Measurements from ENCODE around the gene FRMD4A. TPM values are rescaled to one million over a fixed set of nuclear protein-coding genes. Genes with fewer than 3 reads are reported as not detected.

Gene FRMD4A
- total and polyA plus RNA-seq, 8 donors = 6.9 to 25.3 (median 11.3) TPM

DNA sequence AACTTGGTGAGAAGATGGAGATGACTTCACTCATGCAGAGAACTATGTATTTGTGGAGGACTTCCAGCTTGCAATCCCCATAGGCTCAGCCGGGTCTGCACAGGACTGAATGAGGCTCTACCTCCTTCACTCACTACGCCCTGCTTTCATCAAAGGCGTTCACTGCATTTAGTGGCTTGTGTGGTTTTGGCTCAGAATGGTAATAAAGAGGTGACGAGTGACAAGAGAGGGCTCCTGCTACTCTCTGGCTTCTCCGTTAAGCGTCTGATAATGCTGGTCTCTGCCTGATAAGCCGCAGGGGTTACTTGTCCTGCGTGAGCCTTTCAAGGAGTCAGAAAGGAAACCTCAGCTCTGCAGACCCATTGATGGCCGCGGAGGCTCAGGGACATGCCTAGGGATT is 400.6 kb downstream of the FRMD4A start:
- Histone ChIP-seq H3K27me3 (no peaks in the 10 kb centered on the region), H3K4me1 (no peaks in the 10 kb centered on the region), H3K36me3 (no peaks in the 10 kb centered on the region), H3K27ac (no peak overlapping the region), H3K9me3 (peaks cover 0 to 3% (median 0%) of the 10 kb centered on the region in 4 donors), H3K4me3 (no peak overlapping the region)
- 43 to 51% (median 50%) methylated on average over 10 of the region's 10 CpGs for WGBS, 5 donors
- peak in 1 of 2 donors; percentile 38 for DNase-seq
- TF ChIP-seq, protein P1, sequence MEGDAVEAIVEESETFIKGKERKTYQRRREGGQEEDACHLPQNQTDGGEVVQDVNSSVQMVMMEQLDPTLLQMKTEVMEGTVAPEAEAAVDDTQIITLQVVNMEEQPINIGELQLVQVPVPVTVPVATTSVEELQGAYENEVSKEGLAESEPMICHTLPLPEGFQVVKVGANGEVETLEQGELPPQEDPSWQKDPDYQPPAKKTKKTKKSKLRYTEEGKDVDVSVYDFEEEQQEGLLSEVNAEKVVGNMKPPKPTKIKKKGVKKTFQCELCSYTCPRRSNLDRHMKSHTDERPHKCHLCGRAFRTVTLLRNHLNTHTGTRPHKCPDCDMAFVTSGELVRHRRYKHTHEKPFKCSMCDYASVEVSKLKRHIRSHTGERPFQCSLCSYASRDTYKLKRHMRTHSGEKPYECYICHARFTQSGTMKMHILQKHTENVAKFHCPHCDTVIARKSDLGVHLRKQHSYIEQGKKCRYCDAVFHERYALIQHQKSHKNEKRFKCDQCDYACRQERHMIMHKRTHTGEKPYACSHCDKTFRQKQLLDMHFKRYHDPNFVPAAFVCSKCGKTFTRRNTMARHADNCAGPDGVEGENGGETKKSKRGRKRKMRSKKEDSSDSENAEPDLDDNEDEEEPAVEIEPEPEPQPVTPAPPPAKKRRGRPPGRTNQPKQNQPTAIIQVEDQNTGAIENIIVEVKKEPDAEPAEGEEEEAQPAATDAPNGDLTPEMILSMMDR (IDR thresholded peaks at IDR 0.05) = no peak
- intact Hi-C loops (cut with DNase I; ENCODE audit: low total_unique reads) = no loop called here

DNA sequence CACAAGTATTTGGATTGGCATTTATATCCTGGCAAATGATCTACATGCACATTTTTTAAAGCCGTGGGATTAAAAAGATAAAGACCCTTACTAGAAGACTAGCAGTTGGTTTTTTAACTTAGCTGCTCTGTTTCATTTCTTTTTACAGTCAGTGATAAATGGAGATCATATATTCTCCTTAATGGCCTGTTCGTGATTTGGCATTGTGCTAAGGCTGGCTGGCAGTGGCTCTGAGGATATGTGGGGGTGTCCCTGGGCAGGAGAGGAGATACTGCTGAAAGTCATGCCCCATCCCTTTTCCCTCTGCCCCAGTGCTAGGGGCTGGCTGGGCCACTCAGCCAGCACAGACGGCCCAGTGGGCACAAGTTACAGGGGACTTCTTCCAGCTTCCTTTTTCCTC is 402.3 kb downstream of the FRMD4A start:
- no peaks in the 10 kb centered on the region for H3K4me1 ChIP-seq
- H3K9me3 ChIP-seq = no peaks in the 10 kb centered on the region
- 51 to 61% (median 57%) methylated on average over 3 of the region's 3 CpGs for WGBS, 5 donors
- H3K36me3 ChIP-seq = no peaks in the 10 kb centered on the region
- TF ChIP-seq POLR2A (IDR thresholded peaks at IDR 0.05) = no peak
- TF ChIP-seq, protein P1 (IDR thresholded peaks at IDR 0.05) = no peak
- no peak for TF ChIP-seq POLR2AphosphoS5 (IDR thresholded peaks at IDR 0.05)
- TF ChIP-seq EP300 (IDR thresholded peaks at IDR 0.05) = no peak
- intact Hi-C loops (cut with DNase I; ENCODE audit: low total_unique reads) = no loop called here
- peak in 1 of 2 donors; percentile 27 for DNase-seq
- no peaks in the 10 kb centered on the region for H3K27me3 ChIP-seq
- no peak overlapping the region for H3K27ac ChIP-seq
- no peak overlapping the region for H3K4me3 ChIP-seq

GRCh38 chr10:13925971-13926780 is 404.5 kb downstream of the FRMD4A start:
- Histone ChIP-seq H3K9me3 (no peaks in the 10 kb centered on the region), H3K4me1 (no peaks in the 10 kb centered on the region), H3K4me3 (no peak overlapping the region), H3K36me3 (no peaks in the 10 kb centered on the region), H3K27me3 (no peaks in the 10 kb centered on the region), H3K27ac (no peak overlapping the region)
- intact Hi-C loops (cut with DNase I; ENCODE audit: low total_unique reads) = no loop called here
- no peak for DNase-seq
- TF ChIP-seq, protein P1 (IDR thresholded peaks at IDR 0.05) = no peak
- TF ChIP-seq POLR2A (IDR thresholded peaks at IDR 0.05) = no peak
- no peak for TF ChIP-seq EP300 (IDR thresholded peaks at IDR 0.05)
- 56 to 80% (median 64%) methylated on average over 5 of the region's 5 CpGs for WGBS, 5 donors

DNA sequence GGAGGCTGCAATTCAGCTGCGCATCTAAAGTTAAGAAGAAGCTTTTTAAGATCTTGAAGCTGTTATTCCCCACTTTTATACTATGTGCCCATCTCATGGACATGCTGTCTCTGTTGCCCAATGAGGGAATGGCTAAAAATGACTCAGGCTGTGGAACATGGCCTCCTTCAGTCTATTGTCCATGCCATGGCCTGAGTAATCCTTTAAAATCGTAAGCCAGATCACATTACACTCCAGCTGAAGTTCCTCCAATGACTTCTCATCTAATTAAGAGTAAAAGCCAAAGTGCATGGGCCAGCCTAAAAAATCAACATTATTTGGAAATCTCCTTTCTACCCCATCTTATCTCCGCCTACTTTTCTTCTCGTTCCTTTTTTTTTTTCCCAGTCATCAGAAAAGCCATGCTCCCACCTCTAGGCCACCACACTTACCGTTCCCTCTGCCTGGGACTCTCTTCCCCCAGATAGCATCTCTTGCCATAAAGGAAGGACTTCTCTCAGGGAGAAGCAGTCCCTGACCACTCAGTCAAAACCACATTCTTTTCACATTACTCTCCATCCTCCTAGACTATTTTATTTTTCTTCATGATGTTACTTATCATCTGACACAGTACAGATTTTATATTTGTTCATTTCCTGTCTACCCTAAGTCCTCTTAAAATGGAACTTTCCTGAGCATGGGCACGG is 406.5 kb downstream of the FRMD4A start:
- H3K27ac ChIP-seq = no peak overlapping the region
- DNase-seq = no peak
- no peaks in the 10 kb centered on the region for H3K9me3 ChIP-seq
- TF ChIP-seq POLR2AphosphoS5 (IDR thresholded peaks at IDR 0.05) (peak in 1 of 3 donors; percentile 10), EP300 (IDR thresholded peaks at IDR 0.05) (no peak)
- WGBS, 5 donors = 72 to 81% (median 78%) methylated on average over 6 of the region's 6 CpGs
- no peaks in the 10 kb centered on the region for H3K27me3 ChIP-seq
- intact Hi-C loops (cut with DNase I; ENCODE audit: low total_unique reads) = no loop called here
- no peaks in the 10 kb centered on the region for H3K36me3 ChIP-seq
- H3K4me3 ChIP-seq = no peak overlapping the region
- H3K4me1 ChIP-seq = no peaks in the 10 kb centered on the region

DNA sequence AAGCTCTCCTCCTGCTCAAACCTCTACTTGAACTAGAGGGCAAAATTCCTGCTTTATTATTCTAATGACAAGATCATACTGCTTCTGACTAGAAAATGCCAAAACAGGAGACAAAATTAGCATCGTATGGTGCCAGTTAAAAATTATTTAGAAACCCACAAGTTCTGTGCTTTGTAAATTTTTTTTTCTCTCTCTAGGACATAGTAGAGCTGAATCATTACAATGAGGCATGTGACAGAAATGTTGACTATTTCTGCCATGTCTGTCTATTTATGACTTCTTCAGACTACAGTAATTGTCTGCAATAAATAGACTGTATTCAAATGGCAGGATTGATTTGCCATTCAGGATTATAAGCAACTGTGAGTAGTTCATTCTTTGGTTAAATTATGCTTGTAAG is 408.1 kb downstream of the FRMD4A start:
- Histone ChIP-seq H3K9me3 (no peaks in the 10 kb centered on the region), H3K4me3 (no peak overlapping the region), H3K4me1 (no peaks in the 10 kb centered on the region), H3K36me3 (no peaks in the 10 kb centered on the region), H3K27me3 (no peaks in the 10 kb centered on the region), H3K27ac (no peak overlapping the region)
- intact Hi-C loops (cut with DNase I; ENCODE audit: low total_unique reads) = no loop called here
- WGBS, 5 donors = 71 to 96% (median 80%) methylated on average over 1 of the region's 1 CpG
- TF ChIP-seq EP300 (IDR thresholded peaks at IDR 0.05) = no peak
- TF ChIP-seq POLR2AphosphoS5 (IDR thresholded peaks at IDR 0.05) = no peak
- TF ChIP-seq, protein P1 (IDR thresholded peaks at IDR 0.05) = no peak
- TF ChIP-seq POLR2A (IDR thresholded peaks at IDR 0.05) = no peak
- DNase-seq = no peak

Measured in stomach (tissue), 9 donors.